Breast epithelium (tissue), 4 donors: ENCODE measurements around the gene MOB3A. TPM values are rescaled to one million over a fixed set of nuclear protein-coding genes. Genes with fewer than 3 reads are reported as not detected.

Experiments used
- DNase-seq, 2 donors: peaks; one replicate each; pipeline ENCODE4 v3.0.0-alpha.2; 2019; ENCODE audit warnings: low spot score in 2 of 2
- H3K27ac ChIP-seq, 2 donors: fragments of 200-600 bp; sonication (generic) in 1 of 2; one replicate each; pipeline ENCODE4 v1.5.1; 2016 to 2019; ENCODE audit warnings: mild to moderate bottlenecking in 1 of 2
- H3K27me3 ChIP-seq, 2 donors: fragments of 200-600 bp; sonication (generic) in 1 of 2; one replicate each; pipeline versions ENCODE4 v1.5.1 to v1.6.0; 2017 to 2019; ENCODE audit warnings: control low read depth in 1 of 2, mild to moderate bottlenecking in 1 of 2
- H3K36me3 ChIP-seq: fragments of 200-600 bp; one replicate; pipeline ENCODE4 v1.5.1; 2019
- H3K4me1 ChIP-seq, 2 donors: fragments of 200-600 bp; sonication (generic); one replicate each; pipeline ENCODE4 v1.5.1; 2016 to 2019; ENCODE audit warnings: control low read depth in 1 of 2
- H3K4me3 ChIP-seq, 3 donors: fragments of 200-600 bp; sonication (generic); 1 replicate in 2 of 3; 2 replicates in 1 of 3; pipeline ENCODE4 v1.5.1; 2016 to 2019; ENCODE audit warnings: mild to moderate bottlenecking in 3 of 3, moderate library complexity in 2 of 3
- H3K9me3 ChIP-seq, 2 donors: fragments of 200-600 bp; sonication (generic) in 1 of 2; one replicate each; pipeline ENCODE4 v1.5.1; 2016 to 2019; ENCODE audit warnings: control low read depth in 1 of 2
- CTCF ChIP-seq, 3 donors: fragments of 450-650 bp; IDR thresholded peaks; one replicate each; pipeline ENCODE4 v1.5.1; 2016 to 2017; ENCODE audit warnings: antibody characterized with exemption in 3 of 3, mild to moderate bottlenecking in 3 of 3, moderate library complexity in 3 of 3
- POLR2A ChIP-seq: fragments of 450-650 bp; IDR thresholded peaks from one replicate; pipeline ENCODE4 v1.6.1; 2016; ENCODE audit warnings: antibody characterized with exemption, mild to moderate bottlenecking, moderate library complexity
- POLR2AphosphoS5 ChIP-seq, 3 donors: sonication (generic); formaldehyde crosslinking; IDR thresholded peaks; one replicate each; pipeline ENCODE4 v1.6.1; 2017; ENCODE audit warnings: antibody characterized with exemption in 3 of 3
- intact Hi-C: fragments of 100-400 bp; cut with DNase I; formaldehyde crosslinking; loops from one replicate; pipeline ENCODE4 v1.15.1; 2023; ENCODE audit warnings: low total_unique reads
- total RNA-seq, 3 donors: library from RNA; depleted of rRNA; stranded (reverse); fragments of >200 nt; gene quantifications; one replicate each; pipeline ENCODE4 v1.1.0, GENCODE V29; 2016

MOB3A gene
- total RNA-seq, 3 donors from 2014 or later, result 18.3 to 45.8 (median 29.2) TPM

DNA sequence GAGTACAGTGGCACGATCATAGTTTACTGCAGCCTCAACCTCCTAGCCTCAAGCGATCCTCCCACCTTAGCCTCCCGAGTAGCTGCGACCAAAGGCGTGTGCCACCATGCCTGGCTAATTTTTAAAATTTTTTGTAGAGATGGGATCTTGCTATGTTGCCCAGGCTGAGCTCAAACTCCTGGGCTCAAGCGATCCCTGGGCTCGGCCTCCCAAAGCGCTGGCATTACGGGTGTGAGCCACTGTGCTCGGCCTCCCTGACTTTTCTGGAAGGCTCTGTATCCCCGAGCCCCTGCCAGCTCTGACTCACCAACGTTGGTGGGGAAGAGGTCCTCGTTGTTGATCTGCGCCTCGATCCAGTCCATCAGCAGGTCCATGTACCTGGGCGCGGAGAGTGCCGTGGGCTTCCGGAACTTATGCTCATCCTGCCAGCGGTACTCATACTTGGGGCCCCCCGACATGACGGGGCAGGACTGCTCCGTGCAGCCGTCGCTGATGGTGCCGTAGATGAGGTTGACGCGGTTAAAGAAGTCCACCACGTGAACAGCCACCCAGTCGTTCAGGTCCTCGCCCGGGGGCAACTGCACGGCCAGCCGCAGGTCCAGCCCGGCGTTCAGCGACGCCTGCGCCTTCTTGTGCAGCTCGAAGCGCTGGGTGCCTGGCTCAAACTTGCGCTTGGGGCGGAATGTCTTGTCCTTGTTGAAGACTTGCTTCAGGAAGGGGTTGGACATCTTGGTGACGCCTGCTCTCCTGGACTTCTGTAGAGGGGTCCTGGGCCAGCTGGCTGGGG lies 18.1 kb downstream of the MOB3A start:
- Histone ChIP-seq H3K27me3 (no peaks in the 10 kb centered on the region), H3K27ac (no peak overlapping the region), H3K4me1 (no peaks in the 10 kb centered on the region), H3K4me3 (no peak overlapping the region), H3K9me3 (no peaks in the 10 kb centered on the region), H3K36me3 (peaks cover 12% of the 10 kb centered on the region)
- no peak for DNase-seq
- intact Hi-C loops, result no loop called here
- TF ChIP-seq CTCF (IDR thresholded peaks at IDR 0.05) (no peak), POLR2AphosphoS5 (IDR thresholded peaks at IDR 0.05) (no peak), POLR2A (no peak)

GRCh38 chr19:2077398-2077797 lies 18.7 kb downstream of the MOB3A start:
- intact Hi-C loops, result no loop called here
- TF ChIP-seq POLR2A, result no peak
- TF ChIP-seq POLR2AphosphoS5 (IDR thresholded peaks at IDR 0.05), result no peak
- no peak for TF ChIP-seq CTCF (IDR thresholded peaks at IDR 0.05)
- H3K27me3 ChIP-seq, result no peaks in the 10 kb centered on the region
- no peak for DNase-seq
- no peaks in the 10 kb centered on the region for H3K4me1 ChIP-seq
- H3K36me3 ChIP-seq, result peaks cover 12% of the 10 kb centered on the region
- H3K27ac ChIP-seq, result no peak overlapping the region
- H3K4me3 ChIP-seq, result no peak overlapping the region
- H3K9me3 ChIP-seq, result no peaks in the 10 kb centered on the region

DNA sequence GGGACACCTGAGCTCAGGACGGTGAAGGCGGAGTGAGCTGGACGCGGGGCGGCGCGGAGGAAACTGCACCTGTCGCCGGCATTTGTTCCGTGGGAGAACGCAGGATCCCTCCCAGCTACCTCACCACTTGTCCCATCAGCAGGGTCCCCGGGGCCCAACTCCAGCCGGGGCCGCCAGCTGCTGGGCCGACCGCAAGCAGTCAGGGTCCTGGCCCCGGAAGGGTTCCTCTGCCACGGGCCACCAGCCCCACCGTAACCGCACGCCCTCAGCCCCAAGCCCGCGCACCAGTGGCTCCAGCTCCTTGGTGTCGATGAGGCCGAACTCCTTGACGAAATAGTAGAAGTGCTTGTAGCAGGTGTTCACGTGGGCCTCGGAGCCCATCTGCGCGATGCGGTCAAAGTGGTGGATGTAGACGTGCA lies 19.6 kb downstream of the MOB3A start:
- TF ChIP-seq POLR2AphosphoS5 (IDR thresholded peaks at IDR 0.05) (no peak), CTCF (IDR thresholded peaks at IDR 0.05) (no peak)
- peaks cover 12% of the 10 kb centered on the region for H3K36me3 ChIP-seq
- no peaks in the 10 kb centered on the region for H3K27me3 ChIP-seq
- DNase-seq, result no peak
- intact Hi-C loops, result no loop called here
- no peaks in the 10 kb centered on the region for H3K9me3 ChIP-seq
- no peaks in the 10 kb centered on the region for H3K4me1 ChIP-seq
- no peak overlapping the region for H3K4me3 ChIP-seq
- H3K27ac ChIP-seq, result no peak overlapping the region

DNA sequence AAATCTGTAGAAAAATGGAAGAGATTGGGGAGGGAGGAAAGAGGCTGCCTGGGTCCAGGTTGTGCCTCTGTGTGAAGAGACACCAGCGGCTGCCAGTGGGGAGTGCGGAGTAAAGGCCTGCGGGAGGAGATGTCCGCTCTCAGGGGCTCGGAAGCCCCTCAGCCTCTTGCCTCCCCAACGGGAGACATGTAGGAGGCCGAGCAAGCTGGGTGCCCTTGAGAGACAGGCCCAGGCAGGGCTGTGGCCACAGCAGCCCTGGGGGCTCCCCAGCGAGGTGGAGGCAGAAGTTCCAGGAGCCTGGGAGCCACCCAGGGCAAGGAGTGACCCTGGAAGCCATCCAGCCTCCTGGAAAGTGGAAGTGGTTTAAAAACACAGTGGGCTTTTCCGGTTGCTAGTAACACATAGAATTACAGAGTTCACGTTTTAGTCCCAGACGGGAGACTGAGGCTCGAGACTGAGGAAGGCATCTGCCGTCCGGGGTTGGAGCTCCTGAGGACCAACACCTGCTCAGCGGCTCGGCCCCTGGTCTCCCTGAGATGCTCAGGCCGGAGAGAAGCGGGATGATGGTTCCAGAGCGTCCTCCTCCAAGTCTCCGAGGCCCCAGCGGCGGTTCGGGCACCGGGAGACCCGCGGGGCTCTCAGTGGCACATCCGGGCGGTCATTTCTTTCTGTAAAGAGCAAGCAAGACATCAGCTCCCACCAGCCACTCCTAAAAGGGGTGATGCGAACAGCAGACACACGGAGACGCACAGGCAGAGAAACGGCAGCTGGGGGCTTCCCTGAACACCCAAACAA lies 23.2 kb downstream of the MOB3A start:
- Histone ChIP-seq H3K36me3 (peaks cover 7% of the 10 kb centered on the region), H3K27ac (no peak overlapping the region)
- intact Hi-C loops, result no loop called here

More for the DNA sequence above, 23.2 kb downstream of the MOB3A start:
- no peak for DNase-seq
- H3K27me3 ChIP-seq, result no peaks in the 10 kb centered on the region
- no peak overlapping the region for H3K4me3 ChIP-seq
- no peak for TF ChIP-seq POLR2A
- TF ChIP-seq POLR2AphosphoS5 (IDR thresholded peaks at IDR 0.05), result no peak
- no peak for TF ChIP-seq CTCF (IDR thresholded peaks at IDR 0.05)
- no peaks in the 10 kb centered on the region for H3K4me1 ChIP-seq
- no peaks in the 10 kb centered on the region for H3K9me3 ChIP-seq
